Kidney epithelial cell (primary cell): ENCODE results near the gene DNAJC10. TPM values are rescaled to one million over a fixed set of nuclear protein-coding genes. Genes with fewer than 3 reads are reported as not detected.
"Not testable (repeated sequence)": the region's sequence is repeated elsewhere in the genome, so short reads cannot be mapped to it uniquely, and the experiment has no call there.

ENCODE experiments used
- DNase-seq: peaks from one replicate; pipeline ENCODE4 v3.0.0-alpha.2; 2010; ENCODE audit warnings: low read depth
- H3K27me3 ChIP-seq: 2 replicates; pipeline ENCODE4 v1.6.0; 2011; ENCODE audit warnings: low read length; ENCODE audit not compliant: control insufficient read depth, insufficient read depth
- H3K36me3 ChIP-seq: 2 replicates; pipeline ENCODE4 v1.5.1; 2011; ENCODE audit warnings: low read length; ENCODE audit not compliant: control insufficient read depth, insufficient read depth
- H3K4me3 ChIP-seq: 2 replicates; pipeline ENCODE4 v1.5.1; 2011; ENCODE audit warnings: low read depth, mild to moderate bottlenecking, control low read depth, low read length
- total RNA-seq: library from RNA; depleted of rRNA; stranded (reverse); fragments of >200 nt; gene quantifications from 2 replicates; pipeline ENCODE4 v1.2.3, GENCODE V29; 2015
- TF ChIP-seq, protein P1 (sequence below): IDR thresholded peaks from 2 replicates; pipeline ENCODE4 v1.5.1; 2011; ENCODE audit warnings: mild to moderate bottlenecking, moderate library complexity, low read length, control low read depth, inconsistent platforms; ENCODE audit not compliant: insufficient read depth, poor library complexity, severe bottlenecking

The DNAJC10 gene
- total RNA-seq, 1 donor from 2014 or later, result 171 TPM

DNA sequence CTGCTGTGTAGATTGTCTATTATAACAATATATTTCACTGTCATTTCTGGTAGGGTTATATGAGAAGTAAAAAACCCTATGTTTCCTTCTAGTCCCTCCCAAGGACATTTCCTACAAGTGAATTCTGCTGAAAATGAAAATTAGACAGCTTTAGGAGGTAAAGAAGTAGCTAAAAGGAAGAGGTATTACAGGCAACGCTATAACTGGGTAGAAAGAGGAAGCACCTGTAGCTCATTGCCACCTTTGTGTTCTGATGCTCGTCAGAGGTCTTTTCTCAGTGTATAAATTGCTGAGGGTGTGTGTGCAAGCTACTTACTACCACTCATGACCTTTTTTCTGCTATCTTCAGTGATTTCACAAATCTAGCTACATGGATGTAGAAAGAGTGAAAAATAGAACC is 1.4 kb downstream of the DNAJC10 start:
- TF ChIP-seq, protein P1, sequence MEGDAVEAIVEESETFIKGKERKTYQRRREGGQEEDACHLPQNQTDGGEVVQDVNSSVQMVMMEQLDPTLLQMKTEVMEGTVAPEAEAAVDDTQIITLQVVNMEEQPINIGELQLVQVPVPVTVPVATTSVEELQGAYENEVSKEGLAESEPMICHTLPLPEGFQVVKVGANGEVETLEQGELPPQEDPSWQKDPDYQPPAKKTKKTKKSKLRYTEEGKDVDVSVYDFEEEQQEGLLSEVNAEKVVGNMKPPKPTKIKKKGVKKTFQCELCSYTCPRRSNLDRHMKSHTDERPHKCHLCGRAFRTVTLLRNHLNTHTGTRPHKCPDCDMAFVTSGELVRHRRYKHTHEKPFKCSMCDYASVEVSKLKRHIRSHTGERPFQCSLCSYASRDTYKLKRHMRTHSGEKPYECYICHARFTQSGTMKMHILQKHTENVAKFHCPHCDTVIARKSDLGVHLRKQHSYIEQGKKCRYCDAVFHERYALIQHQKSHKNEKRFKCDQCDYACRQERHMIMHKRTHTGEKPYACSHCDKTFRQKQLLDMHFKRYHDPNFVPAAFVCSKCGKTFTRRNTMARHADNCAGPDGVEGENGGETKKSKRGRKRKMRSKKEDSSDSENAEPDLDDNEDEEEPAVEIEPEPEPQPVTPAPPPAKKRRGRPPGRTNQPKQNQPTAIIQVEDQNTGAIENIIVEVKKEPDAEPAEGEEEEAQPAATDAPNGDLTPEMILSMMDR, result no peak
- H3K36me3 ChIP-seq, result no peaks in the 10 kb centered on the region
- no peak for DNase-seq
- H3K27me3 ChIP-seq, result no peaks in the 10 kb centered on the region
- no peak overlapping the region for H3K4me3 ChIP-seq

- DNase-seq, result no peak
- no peaks in the 10 kb centered on the region for H3K36me3 ChIP-seq
- TF ChIP-seq, protein P1, result no peak
- no peaks in the 10 kb centered on the region for H3K27me3 ChIP-seq
- no peak overlapping the region for H3K4me3 ChIP-seq
These were observed 1.8 kb downstream of the DNAJC10 start for GRCh38 chr2:182717816-182718215.

DNA sequence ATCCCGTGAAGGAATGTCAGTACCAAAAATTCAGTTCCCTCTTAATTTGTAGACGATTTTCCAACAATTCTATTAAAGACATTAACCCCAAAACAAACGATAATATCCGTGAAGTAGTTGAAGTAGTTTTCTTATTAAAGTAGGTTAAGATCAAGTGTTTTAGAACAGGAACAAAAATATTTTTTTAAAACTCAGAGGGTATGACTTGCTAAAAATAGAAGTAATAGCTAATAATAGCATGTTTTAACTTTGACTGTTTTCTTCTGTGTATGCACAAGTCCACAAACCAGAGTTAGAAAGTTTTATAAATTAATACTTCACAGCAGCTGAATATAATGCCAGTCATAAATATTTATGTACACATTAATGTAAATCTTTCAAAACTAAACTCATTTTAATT is 2.4 kb downstream of the DNAJC10 start:
- Histone ChIP-seq H3K4me3 (no peak overlapping the region), H3K27me3 (no peaks in the 10 kb centered on the region), H3K36me3 (no peaks in the 10 kb centered on the region)
- TF ChIP-seq, protein P1, result no peak
- no peak for DNase-seq

DNA sequence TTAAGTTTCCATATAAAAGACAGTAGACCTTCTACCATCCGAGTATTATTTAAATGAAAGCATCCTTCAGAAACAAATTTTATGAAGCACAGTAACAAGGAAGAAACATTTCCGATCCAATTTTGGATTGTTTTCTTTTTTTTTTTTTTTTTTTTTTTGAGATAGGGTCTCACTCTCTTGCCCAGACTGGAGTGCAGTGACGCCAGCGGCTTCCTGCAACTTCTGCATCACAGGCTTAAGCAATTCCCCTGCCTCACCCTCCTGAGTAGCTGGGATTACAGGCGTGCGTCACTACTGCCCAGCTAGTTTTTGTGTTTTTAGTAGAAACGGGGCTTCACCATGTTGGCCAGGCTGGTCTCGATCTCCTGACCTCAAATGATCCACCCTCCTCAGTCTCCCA is 3.1 kb downstream of the DNAJC10 start:
- not testable (repeated sequence) for H3K27me3 ChIP-seq, H3K36me3 ChIP-seq, DNase-seq, H3K4me3 ChIP-seq

- H3K36me3 ChIP-seq, result peaks cover 1% of the 10 kb centered on the region
These were observed 8.6 kb downstream of the DNAJC10 start for GRCh38 chr2:182724656-182725055.

DNA sequence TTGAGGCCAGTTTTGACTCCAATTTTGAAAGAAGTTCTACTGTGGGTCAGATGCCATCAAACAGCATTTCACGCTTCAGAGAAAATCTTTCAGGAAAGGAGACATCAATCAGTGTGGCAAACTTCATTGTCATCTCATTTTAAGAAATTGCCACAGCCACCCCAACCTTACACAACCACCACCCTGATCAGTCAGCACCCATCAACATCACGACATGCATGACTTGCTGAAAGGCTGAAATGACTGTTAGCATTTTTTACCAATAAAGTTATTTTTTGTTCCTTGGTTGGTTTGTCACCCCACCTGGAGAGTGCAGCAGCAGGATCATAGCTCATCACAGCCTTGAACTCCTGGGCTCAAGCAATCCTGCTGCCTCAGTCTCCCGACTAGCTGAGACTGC is 10.4 kb downstream of the DNAJC10 start:
- TF ChIP-seq, protein P1, result no peak
- Histone ChIP-seq H3K4me3 (no peak overlapping the region), H3K36me3 (peaks cover 1% of the 10 kb centered on the region), H3K27me3 (no peaks in the 10 kb centered on the region)
- no peak for DNase-seq

More at GRCh38 chr2:182724656-182725055, 8.6 kb downstream of the DNAJC10 start:
- DNase-seq, result no peak
- TF ChIP-seq, protein P1, result no peak
- Histone ChIP-seq H3K27me3 (no peaks in the 10 kb centered on the region), H3K4me3 (no peak overlapping the region)

DNA sequence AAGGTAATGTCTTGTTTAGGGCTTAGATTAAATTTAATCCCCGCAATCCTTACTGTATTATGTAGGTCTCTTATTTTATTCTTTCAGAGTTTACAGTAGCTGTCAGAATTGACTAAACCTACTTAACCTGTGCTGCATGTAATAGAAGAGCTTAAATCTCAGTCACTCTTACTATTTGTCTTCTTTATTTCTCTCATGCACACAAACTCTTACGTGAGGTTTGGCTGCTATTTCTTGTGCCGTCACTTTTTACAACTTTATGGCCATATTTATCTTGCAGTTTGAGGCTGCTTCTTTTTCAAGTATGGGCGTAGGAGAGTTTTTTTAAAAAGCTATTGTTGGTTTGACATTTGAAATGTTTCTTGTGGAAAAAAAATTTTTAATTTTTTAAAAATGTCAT is 12.0 kb downstream of the DNAJC10 start:
- no peak overlapping the region for H3K4me3 ChIP-seq
- TF ChIP-seq, protein P1, result no peak
- peaks cover 1% of the 10 kb centered on the region for H3K36me3 ChIP-seq
- no peaks in the 10 kb centered on the region for H3K27me3 ChIP-seq
- DNase-seq, result no peak
